Neural crest cell (in vitro differentiated cells): ENCODE data around the gene TET1. TPM values are rescaled to one million over a fixed set of nuclear protein-coding genes. Genes with fewer than 3 reads are reported as not detected.

ENCODE experiments used
- DNase-seq: peaks from one replicate; pipeline ENCODE4 v3.0.0; 2021; ENCODE audit warnings: low read depth, mixed read lengths, low spot score
- H3K27ac Mint-ChIP-seq: one replicate; pipeline ENCODE4 v1.8.0; 2021; ENCODE audit warnings: mild to moderate bottlenecking, mixed read lengths; ENCODE audit not compliant: unreplicated experiment
- H3K27me3 Mint-ChIP-seq: 2 replicates; pipeline ENCODE4 v1.8.0; 2021; ENCODE audit warnings: low read depth, mild to moderate bottlenecking, mixed read lengths
- H3K36me3 Mint-ChIP-seq: 2 replicates; pipeline ENCODE4 v1.8.0; 2021; ENCODE audit warnings: low read depth, mild to moderate bottlenecking, mixed read lengths
- H3K4me1 Mint-ChIP-seq: 2 replicates; pipeline ENCODE4 v1.8.0; 2021; ENCODE audit warnings: mixed read lengths
- H3K4me3 Mint-ChIP-seq: one replicate; pipeline ENCODE4 v1.8.0; 2021; ENCODE audit warnings: mild to moderate bottlenecking, mixed read lengths
- H3K9me3 Mint-ChIP-seq: 2 replicates; pipeline ENCODE4 v1.8.0; 2021; ENCODE audit warnings: mixed read lengths
- total RNA-seq: library from RNA; stranded (reverse); gene quantifications from 2 replicates; pipeline ENCODE4 v1.2.1, GENCODE V29; 2021
- TF ChIP-seq, protein P1 (sequence below): fragments of 200-600 bp; sonication (generic); conservative IDR thresholded peaks from 2 replicates; pipeline ENCODE4 v1.5.0; 2021; ENCODE audit warnings: antibody characterized with exemption, mild to moderate bottlenecking

The TET1 gene
- total RNA-seq, 1 donor from 2014 or later, result 27.7 TPM

DNA sequence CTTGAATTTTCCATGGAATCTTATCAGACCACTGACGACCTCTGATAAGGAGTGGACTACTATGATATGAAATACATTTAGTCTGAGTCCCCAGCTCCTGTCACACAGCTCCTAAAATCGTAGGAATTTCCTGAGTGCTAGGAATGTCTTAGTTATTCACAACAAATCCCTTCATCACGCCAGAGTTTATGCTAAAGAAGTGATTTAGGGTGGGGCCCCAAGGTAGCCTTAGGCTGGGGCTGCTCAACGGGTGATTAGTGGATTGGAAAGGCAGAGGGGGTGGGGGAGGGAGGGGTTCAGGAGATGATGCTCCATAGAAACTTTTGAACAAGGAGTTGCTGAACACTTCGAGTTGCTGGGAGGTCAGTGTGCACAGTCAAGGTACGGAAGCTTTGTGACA lies 7.0 kb upstream of the TET1 start:
- Mint-ChIP-seq H3K36me3 (no peaks in the 10 kb centered on the region), H3K9me3 (no peaks in the 10 kb centered on the region), H3K27me3 (no peaks in the 10 kb centered on the region), H3K27ac (peak overlapping the region; percentile 13), H3K4me3 (no peak overlapping the region), H3K4me1 (peaks cover 10% of the 10 kb centered on the region)
- TF ChIP-seq, protein P1, sequence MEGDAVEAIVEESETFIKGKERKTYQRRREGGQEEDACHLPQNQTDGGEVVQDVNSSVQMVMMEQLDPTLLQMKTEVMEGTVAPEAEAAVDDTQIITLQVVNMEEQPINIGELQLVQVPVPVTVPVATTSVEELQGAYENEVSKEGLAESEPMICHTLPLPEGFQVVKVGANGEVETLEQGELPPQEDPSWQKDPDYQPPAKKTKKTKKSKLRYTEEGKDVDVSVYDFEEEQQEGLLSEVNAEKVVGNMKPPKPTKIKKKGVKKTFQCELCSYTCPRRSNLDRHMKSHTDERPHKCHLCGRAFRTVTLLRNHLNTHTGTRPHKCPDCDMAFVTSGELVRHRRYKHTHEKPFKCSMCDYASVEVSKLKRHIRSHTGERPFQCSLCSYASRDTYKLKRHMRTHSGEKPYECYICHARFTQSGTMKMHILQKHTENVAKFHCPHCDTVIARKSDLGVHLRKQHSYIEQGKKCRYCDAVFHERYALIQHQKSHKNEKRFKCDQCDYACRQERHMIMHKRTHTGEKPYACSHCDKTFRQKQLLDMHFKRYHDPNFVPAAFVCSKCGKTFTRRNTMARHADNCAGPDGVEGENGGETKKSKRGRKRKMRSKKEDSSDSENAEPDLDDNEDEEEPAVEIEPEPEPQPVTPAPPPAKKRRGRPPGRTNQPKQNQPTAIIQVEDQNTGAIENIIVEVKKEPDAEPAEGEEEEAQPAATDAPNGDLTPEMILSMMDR, result no peak
- DNase-seq, result no peak

DNA sequence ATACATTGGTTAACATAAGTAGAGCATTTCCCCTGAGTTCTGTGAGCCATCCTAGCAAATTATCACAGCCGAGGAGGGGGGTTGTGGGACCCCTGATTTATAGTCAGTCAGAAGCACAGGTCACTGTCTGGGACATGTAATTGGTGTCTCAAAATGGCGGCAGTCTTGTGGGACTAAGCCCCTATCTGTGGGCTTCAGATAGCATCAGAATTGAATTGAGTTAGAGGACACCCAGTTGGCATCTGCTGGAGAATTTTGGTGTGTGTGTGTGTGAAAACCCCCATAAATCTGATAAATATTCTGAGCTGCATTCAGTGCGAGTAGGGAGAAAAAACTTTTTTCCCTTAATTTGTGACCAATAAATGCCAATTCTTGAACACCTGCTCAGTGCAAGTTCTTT lies 6.5 kb upstream of the TET1 start:
- TF ChIP-seq, protein P1, result no peak
- Mint-ChIP-seq H3K27me3 (no peaks in the 10 kb centered on the region), H3K27ac (peak overlapping the region; percentile 13), H3K4me1 (peaks cover 10% of the 10 kb centered on the region), H3K36me3 (no peaks in the 10 kb centered on the region), H3K9me3 (no peaks in the 10 kb centered on the region), H3K4me3 (no peak overlapping the region)
- no peak for DNase-seq

DNA sequence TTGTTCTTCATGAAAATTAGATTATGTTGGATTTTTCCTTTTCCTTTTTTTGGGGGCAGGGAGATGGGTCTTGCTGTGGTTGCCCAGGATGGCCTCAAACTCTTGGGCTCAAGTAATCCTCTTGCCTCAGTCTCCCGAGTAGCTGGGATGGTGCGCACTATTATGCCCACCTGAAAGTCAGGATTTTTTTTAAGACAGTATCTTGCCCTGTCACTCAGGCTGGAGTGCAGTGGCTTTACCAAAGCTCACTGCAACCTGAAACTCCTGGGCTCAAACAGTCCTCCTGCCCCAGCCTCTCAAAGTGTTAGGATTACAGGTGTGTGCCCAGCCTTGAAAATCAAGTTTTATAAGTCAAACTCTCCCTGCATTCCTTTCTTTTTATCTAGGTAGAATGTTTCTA lies 1.7 kb upstream of the TET1 start:
- peak overlapping the region; percentile 18 for H3K4me3 Mint-ChIP-seq
- no peak for DNase-seq
- no peaks in the 10 kb centered on the region for H3K36me3 Mint-ChIP-seq
- no peaks in the 10 kb centered on the region for H3K9me3 Mint-ChIP-seq
- H3K4me1 Mint-ChIP-seq, result peaks cover 33% of the 10 kb centered on the region
- TF ChIP-seq, protein P1, result no peak
- H3K27me3 Mint-ChIP-seq, result no peaks in the 10 kb centered on the region
- no peak overlapping the region for H3K27ac Mint-ChIP-seq

DNA sequence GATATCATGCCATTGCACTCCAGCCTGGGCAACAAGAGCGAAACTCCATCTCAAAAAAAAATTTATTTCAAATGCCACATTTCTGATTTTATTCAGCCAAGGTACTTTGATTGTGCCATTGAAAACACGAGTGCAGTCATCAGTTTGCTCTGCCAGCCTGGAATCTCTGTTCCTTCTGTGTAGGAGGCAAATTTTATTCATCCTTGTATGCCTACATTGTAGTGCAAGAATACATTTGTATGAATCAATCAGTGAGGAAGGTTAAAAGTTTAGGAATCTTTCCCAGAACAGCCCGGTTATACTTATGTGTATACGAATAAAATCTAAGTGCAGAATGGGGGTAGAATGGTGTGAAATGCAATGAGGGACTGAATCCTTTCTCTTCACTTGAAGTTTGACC lies 886 bp upstream of the TET1 start:
- peaks cover 37% of the 10 kb centered on the region for H3K4me1 Mint-ChIP-seq
- peak overlapping the region; percentile 81 for H3K4me3 Mint-ChIP-seq
- DNase-seq, result no peak
- H3K27me3 Mint-ChIP-seq, result no peaks in the 10 kb centered on the region
- no peaks in the 10 kb centered on the region for H3K36me3 Mint-ChIP-seq
- TF ChIP-seq, protein P1, result no peak
- no peak overlapping the region for H3K27ac Mint-ChIP-seq
- H3K9me3 Mint-ChIP-seq, result no peaks in the 10 kb centered on the region

DNA sequence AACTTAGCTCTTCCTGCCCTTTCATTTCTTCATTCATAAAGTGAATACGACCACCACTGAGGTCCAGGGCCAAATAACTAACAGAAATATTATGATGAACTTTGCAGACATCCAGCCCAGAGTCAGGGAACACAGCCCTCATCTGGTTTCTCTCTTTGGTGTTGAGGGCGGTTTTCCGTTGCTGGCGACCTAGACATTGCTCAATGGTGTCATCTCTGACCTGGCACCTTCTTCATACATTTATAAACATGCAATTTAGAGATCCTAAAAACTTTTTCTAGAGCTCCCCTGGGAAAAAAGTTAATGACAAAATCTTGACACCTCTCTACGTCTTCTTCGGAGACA lies 324 bp upstream of the TET1 start:
- H3K4me3 Mint-ChIP-seq, result peak overlapping the region; percentile 81
- DNase-seq, result no peak
- TF ChIP-seq, protein P1, result no peak
- H3K27me3 Mint-ChIP-seq, result no peaks in the 10 kb centered on the region
- H3K4me1 Mint-ChIP-seq, result peaks cover 42% of the 10 kb centered on the region
- H3K9me3 Mint-ChIP-seq, result no peaks in the 10 kb centered on the region
- no peak overlapping the region for H3K27ac Mint-ChIP-seq
- H3K36me3 Mint-ChIP-seq, result peaks cover 3% of the 10 kb centered on the region
